Measurements from ENCODE around the gene NDC80. TPM values are rescaled to one million over a fixed set of nuclear protein-coding genes. Genes with fewer than 3 reads are reported as not detected.

The NDC80 gene
- total RNA-seq, 2 donors from 2014 or later = 1.6 TPM; not detected in 1

GRCh38 chr18:2590303-2590702 is 18.9 kb downstream of the NDC80 start:
- DNase-seq (ENCODE audit: low spot score) = no peak
- Histone ChIP-seq H3K4me1 (ENCODE audit: control insufficient read depth in 1 of 2, low read depth in 2 of 2) (no peaks in the 10 kb centered on the region), H3K9me3 (no peaks in the 10 kb centered on the region), H3K27ac (no peak overlapping the region), H3K36me3 (no peaks in the 10 kb centered on the region), H3K4me3 (peak overlapping the region; percentile 34), H3K27me3 (replicated peaks; ENCODE audit: insufficient read depth) (no peaks in the 10 kb centered on the region)
- ATAC-seq (ENCODE audit: insufficient number of reproducible peaks, low FRiP score, low read depth) = no peak
- no peak for TF ChIP-seq CTCF (IDR thresholded peaks at IDR 0.05)

GRCh38 chr18:2597639-2598038 is 26.3 kb downstream of the NDC80 start:
- no peak for ATAC-seq (ENCODE audit: insufficient number of reproducible peaks, low FRiP score, low read depth)

GRCh38 chr18:2602844-2603243 is 31.5 kb downstream of the NDC80 start:
- no peaks in the 10 kb centered on the region for H3K36me3 ChIP-seq
- no peak for TF ChIP-seq CTCF (IDR thresholded peaks at IDR 0.05)
- ATAC-seq (ENCODE audit: insufficient number of reproducible peaks, low FRiP score, low read depth) = no peak
- no peaks in the 10 kb centered on the region for H3K27me3 ChIP-seq (replicated peaks; ENCODE audit: insufficient read depth)
- no peaks in the 10 kb centered on the region for H3K9me3 ChIP-seq
- H3K27ac ChIP-seq = no peak overlapping the region
- DNase-seq (ENCODE audit: low spot score) = no peak
- H3K4me1 ChIP-seq (ENCODE audit: control insufficient read depth in 1 of 2, low read depth in 2 of 2) = no peaks in the 10 kb centered on the region
- H3K4me3 ChIP-seq = no peak overlapping the region

More at GRCh38 chr18:2597639-2598038, 26.3 kb downstream of the NDC80 start:
- Histone ChIP-seq H3K27ac (no peak overlapping the region), H3K4me3 (no peak overlapping the region), H3K9me3 (no peaks in the 10 kb centered on the region), H3K27me3 (replicated peaks; ENCODE audit: insufficient read depth) (no peaks in the 10 kb centered on the region), H3K4me1 (ENCODE audit: control insufficient read depth in 1 of 2, low read depth in 2 of 2) (no peaks in the 10 kb centered on the region), H3K36me3 (no peaks in the 10 kb centered on the region)
- TF ChIP-seq CTCF (IDR thresholded peaks at IDR 0.05) = no peak
- DNase-seq (ENCODE audit: low spot score) = no peak

GRCh38 chr18:2606335-2606734 is 35.0 kb downstream of the NDC80 start:
- H3K27ac ChIP-seq = no peak overlapping the region
- DNase-seq (ENCODE audit: low spot score) = no peak
- no peak for TF ChIP-seq CTCF (IDR thresholded peaks at IDR 0.05)
- no peak for ATAC-seq (ENCODE audit: insufficient number of reproducible peaks, low FRiP score, low read depth)
- H3K4me3 ChIP-seq = no peak overlapping the region
- no peaks in the 10 kb centered on the region for H3K4me1 ChIP-seq (ENCODE audit: control insufficient read depth in 1 of 2, low read depth in 2 of 2)
- H3K36me3 ChIP-seq = no peaks in the 10 kb centered on the region
- no peaks in the 10 kb centered on the region for H3K9me3 ChIP-seq
- no peaks in the 10 kb centered on the region for H3K27me3 ChIP-seq (replicated peaks; ENCODE audit: insufficient read depth)

- H3K4me3 ChIP-seq = no peak overlapping the region
- no peaks in the 10 kb centered on the region for H3K27me3 ChIP-seq (replicated peaks; ENCODE audit: insufficient read depth)
- DNase-seq (ENCODE audit: low spot score) (no peak), ATAC-seq (ENCODE audit: insufficient number of reproducible peaks, low FRiP score, low read depth) (no peak)
- H3K4me1 ChIP-seq (ENCODE audit: control insufficient read depth in 1 of 2, low read depth in 2 of 2) = no peaks in the 10 kb centered on the region
- H3K27ac ChIP-seq = no peak overlapping the region
- H3K9me3 ChIP-seq = no peaks in the 10 kb centered on the region
- H3K36me3 ChIP-seq = no peaks in the 10 kb centered on the region
- TF ChIP-seq CTCF (IDR thresholded peaks at IDR 0.05) = no peak
Measured at GRCh38 chr18:2609604-2610003, 38.2 kb downstream of the NDC80 start.
